Skin of body (tissue), 2 donors: ENCODE results near the gene TPO. TPM values are rescaled to one million over a fixed set of nuclear protein-coding genes. Genes with fewer than 3 reads are reported as not detected.
"Not testable (repeated sequence)": the region's sequence is repeated elsewhere in the genome, so short reads cannot be mapped to it uniquely, and the experiment has no call there.

Source experiments
- DNase-seq: peaks from one replicate; lab custom pipeline; 2025; lab: John Stamatoyannopoulos, UW
- total RNA-seq: library from RNA; depleted of rRNA; stranded (reverse); fragments of >200 nt; gene quantifications from one replicate; pipeline ENCODE4 v1.2.3, GENCODE V29; 2014

Gene TPO
- total RNA-seq, 1 donor from 2014 or later: 0.49 TPM

- no peak for DNase-seq
These were observed 88.7 kb downstream of the TPO start for GRCh38 chr2:1501991-1502390.

- no peak for DNase-seq
These were observed 89.6 kb downstream of the TPO start for GRCh38 chr2:1502891-1503304.

GRCh38 chr2:1503471-1504310, 90.4 kb downstream of the TPO start:
- DNase-seq: no peak

DNA sequence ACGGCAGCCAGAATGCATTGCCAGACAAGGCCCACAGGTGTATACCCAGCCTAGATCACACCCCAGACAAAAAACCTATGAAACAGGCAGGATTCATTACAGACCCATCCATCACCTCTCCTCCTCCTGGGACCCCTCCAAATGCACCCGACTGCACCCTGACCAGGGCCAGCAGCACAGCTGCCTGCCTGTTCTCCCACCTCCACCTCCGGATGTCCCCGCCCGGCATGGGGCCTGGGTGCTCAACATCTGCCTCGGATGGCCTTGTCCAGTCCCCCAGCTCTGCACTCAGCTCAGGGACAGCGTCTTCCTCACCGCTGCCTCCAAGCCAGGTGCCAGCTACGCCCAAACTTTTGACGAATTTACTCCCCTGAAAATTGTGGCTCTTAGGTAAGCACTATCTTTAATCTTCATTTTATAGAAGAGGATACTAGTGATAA, 91.1 kb downstream of the TPO start:
- no peak for DNase-seq

GRCh38 chr2:1505031-1505441, 91.8 kb downstream of the TPO start:
- no peak for DNase-seq

GRCh38 chr2:1509271-1510065, 96.2 kb downstream of the TPO start:
- no peak for DNase-seq

DNA sequence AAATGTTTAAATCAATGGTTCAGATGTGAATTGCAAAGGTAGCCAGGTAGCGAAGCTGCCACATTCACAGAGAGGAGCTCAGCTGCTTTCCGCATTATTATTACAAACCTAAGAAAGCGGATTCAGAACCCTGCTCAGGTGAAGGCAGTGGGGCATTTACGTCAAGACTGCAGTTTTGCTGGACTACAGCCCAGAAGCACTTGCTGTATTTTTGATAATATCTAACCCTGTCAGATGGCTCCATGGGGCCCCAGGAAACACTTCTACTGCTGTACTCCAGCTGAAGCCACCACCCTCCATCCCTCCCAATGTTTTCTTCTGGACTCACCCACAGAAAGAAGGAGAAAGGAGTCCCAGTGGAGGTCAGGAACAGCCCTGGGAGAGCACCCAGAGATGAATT, 96.9 kb downstream of the TPO start:
- no peak for DNase-seq

GRCh38 chr2:1511455-1511854, 98.2 kb downstream of the TPO start:
- DNase-seq: no peak

DNA sequence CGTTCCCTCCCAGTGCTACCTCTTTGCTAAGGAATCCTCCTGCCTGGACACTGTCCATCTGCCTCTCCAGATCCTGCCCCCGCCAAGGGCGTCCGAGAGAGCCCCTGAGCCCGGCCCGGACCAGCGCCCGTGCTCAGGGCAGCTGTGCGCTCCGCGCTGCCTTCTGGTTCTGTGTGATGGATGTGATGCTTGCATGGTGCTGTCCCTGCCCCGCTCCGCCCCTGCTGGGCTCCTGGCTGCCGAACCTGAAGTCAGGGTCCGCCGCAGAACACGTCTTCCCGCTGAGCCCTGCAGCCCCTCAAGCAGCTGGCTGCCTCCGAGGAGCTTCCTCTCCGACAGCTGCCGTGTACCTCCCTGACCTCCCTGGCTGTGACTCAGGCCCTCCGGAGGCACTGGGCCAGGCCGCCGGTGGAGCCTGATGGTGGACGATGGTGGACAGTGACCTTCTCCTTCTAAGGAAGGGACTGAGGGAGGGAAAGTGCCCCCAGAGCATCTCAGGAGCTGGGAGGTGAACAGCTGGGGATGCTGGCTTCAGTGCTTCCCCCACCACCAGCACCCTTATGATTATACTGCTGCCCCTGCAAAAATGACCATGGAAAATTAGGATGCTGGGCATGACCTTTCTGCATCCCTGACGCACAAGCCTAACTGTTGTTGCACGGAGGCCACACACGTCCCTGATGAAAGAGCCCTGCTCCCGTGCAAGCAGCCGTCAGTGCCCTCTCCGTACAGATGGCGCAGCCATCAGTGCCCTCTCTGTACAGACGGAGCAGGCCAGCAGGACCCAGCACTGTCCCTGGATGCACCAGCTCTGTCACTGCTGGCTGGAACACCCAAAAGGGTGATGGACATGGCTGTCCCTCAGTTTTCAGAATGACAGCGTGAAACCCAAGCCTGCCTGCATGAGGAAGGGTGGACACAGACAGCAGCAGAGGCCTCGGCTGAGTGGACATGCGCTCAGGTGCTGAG, 99.3 kb downstream of the TPO start:
- DNase-seq: no peak

- DNase-seq: no peak
These were observed 101.3 kb downstream of the TPO start for GRCh38 chr2:1514391-1515072.

DNA sequence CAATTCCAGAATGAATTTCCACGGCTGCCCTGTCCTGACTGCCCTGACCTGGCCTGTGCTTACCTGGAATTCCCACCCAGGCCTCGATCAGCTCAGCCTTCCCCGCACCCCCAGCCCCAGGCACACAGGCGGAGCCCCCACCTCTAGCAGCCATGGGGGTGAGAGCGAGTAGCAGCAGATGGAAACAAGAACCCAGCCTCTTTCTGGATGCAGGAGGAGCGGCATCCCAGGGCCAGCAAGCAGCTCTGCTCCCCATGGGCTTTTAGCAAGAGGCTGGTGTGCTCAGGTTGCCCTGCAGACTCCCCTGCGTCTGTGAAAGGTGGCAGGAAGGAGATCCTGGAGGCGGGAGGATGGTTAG, 101.8 kb downstream of the TPO start:
- no peak for DNase-seq

GRCh38 chr2:1515986-1516797, 102.9 kb downstream of the TPO start:
- no peak for DNase-seq

GRCh38 chr2:1516798-1517060, 103.5 kb downstream of the TPO start:
- no peak for DNase-seq

DNA sequence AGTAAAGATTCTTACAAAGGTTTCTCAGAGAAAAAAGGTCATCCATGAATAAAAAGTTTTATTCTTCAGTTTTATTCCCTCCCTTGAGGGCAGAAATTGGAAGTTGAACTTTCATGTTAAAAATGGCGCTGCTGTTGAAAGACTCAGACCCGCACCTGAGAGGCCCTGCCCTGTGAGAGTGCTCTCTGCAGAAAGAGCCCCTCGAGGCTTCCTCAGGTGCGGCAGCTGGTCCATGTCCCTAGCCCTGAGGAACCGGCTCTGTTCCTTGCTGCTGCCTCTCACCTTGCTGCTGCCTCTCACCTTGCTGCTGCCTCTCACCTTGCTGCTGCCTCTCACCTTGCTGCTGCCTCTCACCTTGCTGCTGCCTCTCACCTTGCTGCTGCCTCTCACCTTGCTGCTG, 104.0 kb downstream of the TPO start:
- DNase-seq: not testable (repeated sequence)

DNA sequence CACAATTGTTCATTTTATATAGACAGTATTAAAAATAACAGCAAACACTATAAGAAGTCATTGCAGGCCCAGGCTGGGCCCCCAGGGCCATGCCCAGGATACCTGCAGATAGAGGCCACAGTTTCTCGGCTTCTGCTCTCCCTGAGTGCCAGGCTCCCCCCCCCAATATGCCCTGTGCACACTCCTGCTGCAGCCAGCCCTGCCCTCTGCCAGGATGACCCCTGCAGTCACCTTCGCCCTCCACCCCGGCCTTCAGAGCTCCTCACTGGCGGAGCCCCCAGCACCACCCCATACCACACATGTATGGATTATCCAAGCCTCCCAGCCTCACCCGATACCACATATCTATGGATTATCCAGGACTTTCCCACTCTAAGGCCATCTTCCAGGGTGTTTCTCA, 104.5 kb downstream of the TPO start:
- DNase-seq: no peak

GRCh38 chr2:1518331-1518803, 105.1 kb downstream of the TPO start:
- DNase-seq: no peak

DNA sequence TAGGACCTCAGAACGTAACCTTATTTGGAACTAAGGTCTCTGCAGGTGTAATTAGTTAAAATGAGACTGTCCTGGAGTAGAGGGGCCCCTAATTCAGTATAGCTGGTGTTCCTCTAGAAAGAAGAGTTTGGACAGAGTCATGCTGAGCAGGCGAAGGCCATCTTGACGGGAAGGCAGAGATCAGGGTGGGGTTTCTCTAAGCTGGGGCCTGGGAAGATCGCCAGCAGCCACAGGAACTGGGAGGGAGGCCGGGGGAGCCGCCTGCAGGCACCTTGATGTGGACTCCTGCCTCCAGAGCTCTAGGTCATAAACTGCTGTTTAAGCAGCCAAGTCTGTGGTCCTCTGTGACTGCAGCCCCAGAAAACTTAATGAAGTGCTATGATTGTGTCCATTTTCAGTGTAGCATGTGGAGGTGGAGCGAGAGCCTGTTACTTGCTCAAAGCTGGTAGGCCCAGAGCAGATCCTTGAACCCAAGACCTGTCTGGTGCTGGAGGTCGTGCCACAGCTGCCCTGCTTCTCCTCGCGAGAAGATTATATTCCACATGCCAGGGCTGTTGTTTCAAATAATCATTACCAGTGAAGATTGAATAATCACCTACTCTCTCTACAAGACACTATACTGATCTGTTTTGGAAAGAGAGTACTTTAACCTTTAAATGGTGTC, 105.7 kb downstream of the TPO start:
- DNase-seq: no peak

DNA sequence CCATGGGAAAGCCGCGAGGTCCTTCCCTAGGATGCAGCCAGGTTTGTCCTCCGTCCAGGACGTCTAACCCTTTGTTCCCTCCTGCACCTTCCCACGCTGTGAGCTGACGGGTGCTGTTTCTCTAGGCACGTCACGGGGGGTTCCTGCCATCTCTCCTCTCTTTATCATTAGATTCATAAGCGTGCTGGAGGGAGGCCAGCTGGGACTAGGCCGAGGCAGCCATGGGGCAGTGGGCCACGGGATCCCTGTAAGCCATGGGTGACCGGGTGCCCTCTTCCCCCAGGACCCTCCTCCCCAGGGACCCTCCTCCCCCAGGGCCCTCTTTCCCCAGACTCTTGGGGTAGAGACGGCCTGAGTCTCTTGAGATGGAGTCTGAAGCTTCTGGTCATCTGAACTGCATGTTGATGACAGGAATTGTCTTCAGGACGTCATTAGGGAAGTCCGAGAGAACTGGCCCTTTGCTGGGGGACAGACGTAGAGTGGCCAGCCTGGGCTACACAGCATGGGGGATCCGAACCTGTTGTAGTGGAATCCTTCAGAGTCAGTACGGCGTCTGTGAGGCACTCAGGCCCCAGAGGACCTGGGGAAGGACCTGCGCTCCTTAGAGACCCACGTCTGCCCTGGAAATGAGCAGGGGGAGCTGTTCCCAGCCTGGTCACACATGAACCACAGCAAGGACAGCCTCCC, 108.1 kb downstream of the TPO start:
- DNase-seq: no peak
